GM21717 (cell line): ENCODE results near the gene YPEL3.
"Not testable (repeated sequence)": the region's sequence is repeated elsewhere in the genome, so short reads cannot be mapped to it uniquely, and the experiment has no call there.

ENCODE experiments used
- ATAC-seq: cut with Tn5 transposase; IDR thresholded peaks from one replicate; pipeline ENCODE4 v1.9.1; 2021; ENCODE audit warnings: mild to moderate bottlenecking, moderate library complexity; ENCODE audit not compliant: unreplicated experiment

The YPEL3 gene

GRCh38 chr16:30117768-30118167 is 21.8 kb upstream of the YPEL3 start:
- no peak for ATAC-seq

DNA sequence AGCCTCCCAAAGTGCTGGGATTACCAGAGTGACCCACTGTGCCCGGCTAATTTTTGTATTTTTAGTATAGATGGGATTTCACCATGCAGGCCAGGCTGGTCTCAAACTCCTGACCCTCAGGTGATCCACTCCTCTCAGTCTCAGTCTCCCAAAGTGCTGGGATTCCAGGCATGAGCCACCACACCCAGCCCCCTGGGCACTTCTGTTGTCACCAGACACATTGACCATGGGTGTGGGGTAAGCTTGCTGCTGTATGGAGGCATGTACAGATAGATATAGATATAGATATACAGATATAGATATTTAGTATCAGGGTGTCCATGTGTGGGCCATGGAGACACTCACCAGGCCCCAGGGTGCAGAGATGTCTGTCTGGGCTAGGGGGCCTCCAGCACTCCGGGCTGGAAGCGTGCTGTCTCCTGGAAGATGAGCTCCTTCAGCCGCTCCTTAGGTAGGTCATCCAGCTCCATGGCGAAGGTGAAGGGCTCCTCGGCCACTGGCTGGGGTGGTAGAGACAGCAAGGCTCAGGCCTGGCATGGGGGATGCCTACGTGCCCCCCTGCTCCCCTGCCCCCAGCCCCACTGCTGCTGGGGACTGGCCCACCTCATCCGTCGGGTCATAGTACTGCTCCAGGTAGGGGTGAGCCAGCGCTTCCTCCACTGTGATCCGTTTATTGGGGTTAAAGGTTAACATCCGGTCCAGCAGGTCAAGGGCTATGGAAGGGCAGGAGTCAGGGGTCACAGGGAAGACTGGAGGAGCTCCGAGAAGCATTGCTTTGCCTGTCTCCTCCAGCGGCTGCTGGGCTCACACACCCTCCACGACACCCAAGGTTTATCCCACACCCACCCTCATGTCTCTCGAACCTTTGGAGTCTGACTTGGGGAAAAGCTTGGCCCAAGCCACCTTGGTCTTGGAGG is 20.5 kb upstream of the YPEL3 start:
- no peak for ATAC-seq

GRCh38 chr16:30115238-30115637 is 19.2 kb upstream of the YPEL3 start:
- ATAC-seq, result no peak

- ATAC-seq, result not testable (repeated sequence)
These were observed 18.8 kb upstream of the YPEL3 start for GRCh38 chr16:30114833-30115232.

DNA sequence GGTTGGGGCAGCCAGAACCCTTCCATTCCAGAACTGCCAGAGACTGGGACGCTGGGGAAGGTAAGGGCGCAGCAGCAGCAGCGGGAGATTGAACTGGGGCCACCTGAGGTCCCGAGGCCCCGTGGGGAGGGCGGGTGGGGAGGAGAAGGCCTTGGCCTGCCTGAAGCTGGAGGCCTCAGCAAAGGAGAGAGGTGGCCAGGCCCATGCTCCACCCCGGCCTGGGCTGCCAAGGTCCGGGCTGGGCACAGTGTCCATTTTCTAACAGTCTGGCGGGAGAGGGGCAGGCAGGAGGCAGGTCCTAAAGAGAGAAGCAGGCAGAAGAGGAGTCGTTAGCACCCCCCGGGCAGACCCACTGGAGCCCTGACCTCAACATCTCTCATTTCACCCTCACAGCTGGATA is 18.4 kb upstream of the YPEL3 start:
- ATAC-seq, result no peak

DNA sequence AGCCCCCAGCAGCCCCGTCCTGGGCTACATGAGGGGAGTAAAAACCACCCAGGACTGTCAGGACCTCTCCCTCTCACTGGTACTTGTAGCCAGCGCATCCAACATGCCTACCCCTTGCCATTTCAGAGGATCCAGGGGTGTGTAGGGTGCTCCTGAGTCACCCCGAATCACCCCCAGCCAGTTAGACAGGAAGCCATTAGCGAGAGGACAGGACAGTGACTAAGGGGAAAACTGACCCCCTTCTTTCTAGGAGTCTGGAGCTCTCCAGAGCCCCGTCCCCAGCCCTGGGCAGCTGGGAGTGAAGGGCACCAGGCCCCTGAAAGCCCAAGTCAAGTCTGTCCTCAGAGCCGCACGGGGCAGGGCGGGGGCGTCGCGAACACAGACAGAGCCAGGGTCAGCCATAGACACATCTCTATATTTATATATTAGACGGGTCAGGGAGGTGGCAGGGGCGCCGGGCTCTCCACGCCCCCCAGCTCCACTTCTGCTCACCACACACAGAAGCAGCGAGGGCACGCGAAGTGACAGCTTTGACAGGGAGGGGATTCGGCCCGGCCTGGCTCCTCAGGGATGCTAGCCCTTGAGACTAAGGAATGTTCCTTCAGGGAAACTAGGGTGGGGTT is 17.8 kb upstream of the YPEL3 start:
- no peak for ATAC-seq

GRCh38 chr16:30113031-30113710 is 17.2 kb upstream of the YPEL3 start, which contains the start of gene GDPD3:
Gene GDPD3, minus strand, starts transcription at chr16:30113537. Its CDS starts 59 bp downstream, at chr16:30113478.
- no peak for ATAC-seq

DNA sequence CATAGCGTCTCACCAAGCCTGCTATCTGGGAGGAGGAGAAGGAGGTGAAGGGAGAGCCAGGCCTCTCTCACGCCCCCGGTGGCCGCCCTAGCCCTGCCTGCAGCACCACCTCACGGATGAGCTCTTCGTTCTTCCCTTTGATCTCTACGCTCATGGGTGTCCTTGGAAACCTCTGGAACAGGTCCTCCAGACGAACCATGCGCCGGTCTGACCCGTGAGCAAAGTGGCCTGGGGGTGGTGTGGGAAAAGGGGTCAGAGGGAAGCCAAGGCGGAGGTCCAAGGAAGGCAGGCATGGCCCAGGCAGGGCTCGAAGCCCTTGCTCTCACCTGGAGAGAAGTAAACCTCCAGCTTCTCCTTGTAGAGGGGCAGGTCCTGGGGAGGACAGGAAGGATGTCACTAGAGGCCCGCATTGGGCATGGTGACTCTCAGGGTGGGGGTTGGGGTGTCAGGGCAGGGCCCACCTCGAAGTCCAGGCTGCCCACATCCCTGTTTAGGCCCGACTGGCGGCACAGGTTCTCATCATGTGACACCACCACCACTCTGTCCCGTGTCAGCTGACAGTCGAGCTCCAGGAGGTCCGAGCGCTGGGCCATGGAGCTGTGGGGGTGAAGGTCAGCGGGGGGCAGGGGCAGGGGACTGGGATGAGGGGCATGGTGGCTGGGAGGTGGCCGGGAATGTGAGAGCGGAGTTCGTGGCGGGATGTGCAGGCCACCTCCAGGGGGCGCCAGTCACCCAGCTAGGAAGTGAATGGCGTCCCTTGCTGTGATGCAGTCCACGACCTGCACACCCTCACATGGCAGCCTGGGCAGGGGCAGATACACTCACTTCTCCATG is 16.4 kb upstream of the YPEL3 start:
- no peak for ATAC-seq

- ATAC-seq, result no peak
These were observed 14.6 kb upstream of the YPEL3 start for GRCh38 chr16:30110661-30111060.

DNA sequence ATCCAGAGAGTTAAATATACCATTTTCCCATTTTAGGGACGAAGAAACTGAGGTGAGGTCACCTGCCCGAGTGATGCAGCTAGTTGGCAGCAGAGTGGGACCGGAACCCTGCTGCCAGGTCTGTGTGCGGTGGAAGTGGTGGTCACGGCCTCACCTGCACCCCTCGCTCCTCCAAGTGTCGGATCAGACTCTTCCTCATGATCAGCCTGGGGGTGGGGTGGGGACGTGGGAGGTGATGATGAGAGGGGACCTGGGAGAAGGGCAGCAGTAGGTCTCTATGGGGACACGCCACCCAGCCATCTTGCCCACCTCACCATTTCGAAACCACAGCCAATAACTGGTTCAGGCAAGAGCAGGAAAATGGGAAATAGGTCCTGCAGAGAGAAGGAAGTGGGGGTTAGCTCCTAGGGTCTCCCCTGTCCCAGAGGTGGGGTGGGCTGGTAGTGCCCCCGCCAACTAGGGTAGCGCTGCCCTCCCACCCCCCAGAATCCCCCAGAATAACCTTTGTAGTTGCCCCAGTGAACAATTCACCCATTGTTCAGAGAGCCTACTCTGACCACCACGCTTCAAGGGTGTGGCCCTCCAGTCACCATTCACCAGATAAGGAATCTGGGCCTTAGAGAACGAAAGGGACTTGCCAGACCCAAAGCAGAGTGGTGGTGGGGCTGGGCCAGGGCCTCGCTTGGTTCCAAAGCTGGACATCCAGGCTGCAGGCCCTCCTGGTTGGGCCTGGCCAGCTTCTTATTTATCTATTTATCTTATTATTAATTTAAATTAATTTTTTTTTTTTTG is 12.2 kb upstream of the YPEL3 start:
- ATAC-seq, result no peak

- ATAC-seq, result no peak
These were observed 8.5 kb upstream of the YPEL3 start for GRCh38 chr16:30104492-30104891.

DNA sequence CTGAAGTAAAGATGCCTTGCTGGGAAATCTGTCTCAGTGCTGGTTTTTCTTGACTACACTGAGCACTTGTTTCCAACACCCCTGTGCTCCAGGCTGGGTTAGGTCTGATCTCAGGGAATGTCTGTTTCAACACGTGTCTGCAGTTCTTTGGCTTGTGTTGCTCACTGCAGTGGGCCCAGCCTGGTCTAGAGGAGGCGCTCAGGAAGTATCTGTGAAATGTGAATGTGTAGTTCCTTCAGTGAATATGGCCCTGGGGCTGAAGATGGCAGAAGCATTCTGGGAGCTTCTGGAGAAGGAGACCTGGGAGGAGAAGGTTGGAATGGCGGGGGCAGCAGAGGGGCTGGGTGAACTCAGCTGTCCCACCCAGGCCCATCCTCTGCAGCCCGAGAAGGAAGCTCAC is 8.1 kb upstream of the YPEL3 start:
- ATAC-seq, result no peak

DNA sequence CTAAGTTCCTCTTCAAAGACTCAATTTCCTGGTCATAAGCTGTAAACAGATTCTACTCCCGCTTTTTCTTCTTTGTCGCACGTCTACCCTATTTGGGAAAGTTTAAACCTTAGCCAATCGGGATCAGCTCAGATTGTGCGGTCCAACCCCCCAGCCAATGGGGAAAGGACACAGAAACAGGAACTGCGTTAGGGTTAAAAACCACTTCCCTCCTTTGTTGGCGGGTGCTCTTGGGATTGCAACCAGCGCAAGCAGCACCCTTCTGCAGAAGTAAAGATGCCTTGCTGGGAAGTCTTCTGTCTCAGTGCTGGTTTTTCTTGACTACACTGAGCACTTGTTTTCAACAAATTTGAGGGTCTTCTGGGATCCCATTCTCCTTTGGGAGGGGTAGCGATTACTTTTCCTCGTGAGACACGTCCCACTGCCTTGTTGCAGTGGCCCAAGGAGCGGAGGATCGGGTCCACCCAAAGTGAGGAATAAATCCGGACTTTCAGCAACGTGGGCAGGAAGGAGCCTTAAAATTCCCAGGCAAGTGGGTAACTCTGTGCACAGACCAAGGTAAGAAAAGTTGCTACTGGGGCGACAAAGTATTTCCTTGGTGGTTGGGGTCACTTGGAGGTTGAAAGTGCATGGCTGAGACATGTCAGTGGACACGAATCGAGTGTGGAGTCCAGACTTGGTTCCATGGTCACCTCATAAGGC is 1.0 kb upstream of the YPEL3 start:
- ATAC-seq, result no peak

- no peak for ATAC-seq
These were observed 591 bp downstream of the YPEL3 start for GRCh38 chr16:30095166-30096078.

GRCh38 chr16:30094541-30095165 is 1.4 kb downstream of the YPEL3 start:
- no peak for ATAC-seq

GRCh38 chr16:30092373-30093010 is 3.5 kb downstream of the YPEL3 start:
- ATAC-seq, result peak; percentile 39
